Measurements from ENCODE around the gene NTHL1. TPM values are rescaled to one million over a fixed set of nuclear protein-coding genes. Genes with fewer than 3 reads are reported as not detected.

Gene NTHL1
- total and polyA plus RNA-seq, 2 experiments from 2014 or later, result 84.6 to 87.9 TPM

DNA sequence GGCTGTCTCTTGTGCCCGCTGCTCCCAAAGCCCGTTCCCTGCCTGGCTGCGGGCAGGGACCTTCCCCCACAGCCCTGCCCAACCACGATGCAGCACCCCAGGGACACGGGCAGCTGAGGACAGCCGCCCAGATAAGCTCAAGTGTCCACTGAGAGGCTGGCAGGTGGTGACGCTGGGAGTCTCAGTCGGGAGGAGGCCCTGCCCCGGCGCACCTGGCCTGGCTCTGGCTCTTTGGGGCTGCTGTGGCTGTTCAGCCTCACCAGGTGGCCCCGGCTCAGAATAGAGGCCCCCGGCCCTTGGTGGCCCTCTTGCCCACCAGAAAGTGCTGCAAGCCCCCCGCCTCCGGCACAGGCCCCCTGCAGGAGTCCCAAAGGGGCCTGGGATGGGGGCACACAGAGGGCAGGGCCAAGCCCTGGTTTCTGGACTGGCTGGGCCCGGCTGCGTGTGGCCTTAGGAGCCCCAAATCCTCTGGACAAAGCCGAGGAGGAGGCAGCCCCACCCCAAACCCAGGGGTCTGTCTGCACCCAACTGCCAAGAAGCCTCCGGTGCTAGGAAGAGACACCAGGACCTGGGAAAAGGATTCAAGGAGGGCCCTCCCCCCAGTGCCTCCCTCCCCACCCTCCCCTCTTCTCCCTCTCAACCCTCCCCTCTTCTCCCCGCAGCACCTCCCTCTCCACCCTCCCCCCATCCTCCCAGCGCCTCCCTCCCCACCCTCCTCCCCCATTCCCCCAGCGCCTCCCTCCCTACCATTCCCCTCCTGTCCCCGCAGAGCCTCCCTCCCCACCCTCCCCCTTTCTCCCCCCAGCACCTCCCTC lies 5.3 kb downstream of the NTHL1 start:
- no peaks in the 10 kb centered on the region for H3K9me3 Mint-ChIP-seq
- no peak for DNase-seq (ENCODE audit: low spot score)
- H3K9me2 ChIP-seq (ENCODE audit: insufficient read depth), result no peaks in the 10 kb centered on the region
- no peak overlapping the region for H3K4me3 Mint-ChIP-seq
- peaks cover 12% of the 10 kb centered on the region for H3K27me3 Mint-ChIP-seq (ENCODE audit: insufficient read depth, low read depth, poor library complexity)
- peaks cover 10% of the 10 kb centered on the region for H3K79me2 ChIP-seq (replicated peaks; ENCODE audit: insufficient read depth)
- H3K36me3 ChIP-seq (ENCODE audit: insufficient read depth), result no peaks in the 10 kb centered on the region
- no peaks in the 10 kb centered on the region for H3K27me3 ChIP-seq (ENCODE audit: insufficient read depth)
- no peak overlapping the region for H3K27ac ChIP-seq (ENCODE audit: low read depth)
- no peak for ATAC-seq
- H3K27ac Mint-ChIP-seq, result no peak overlapping the region
- no peak overlapping the region for H2AFZ ChIP-seq
- 0 out of 2 replicates have a peak, but pooled peaks cover 5% of the 10 kb centered on the region for H3F3A ChIP-seq (replicated peaks; ENCODE audit: low read depth)
- TF ChIP-seq, protein P1, sequence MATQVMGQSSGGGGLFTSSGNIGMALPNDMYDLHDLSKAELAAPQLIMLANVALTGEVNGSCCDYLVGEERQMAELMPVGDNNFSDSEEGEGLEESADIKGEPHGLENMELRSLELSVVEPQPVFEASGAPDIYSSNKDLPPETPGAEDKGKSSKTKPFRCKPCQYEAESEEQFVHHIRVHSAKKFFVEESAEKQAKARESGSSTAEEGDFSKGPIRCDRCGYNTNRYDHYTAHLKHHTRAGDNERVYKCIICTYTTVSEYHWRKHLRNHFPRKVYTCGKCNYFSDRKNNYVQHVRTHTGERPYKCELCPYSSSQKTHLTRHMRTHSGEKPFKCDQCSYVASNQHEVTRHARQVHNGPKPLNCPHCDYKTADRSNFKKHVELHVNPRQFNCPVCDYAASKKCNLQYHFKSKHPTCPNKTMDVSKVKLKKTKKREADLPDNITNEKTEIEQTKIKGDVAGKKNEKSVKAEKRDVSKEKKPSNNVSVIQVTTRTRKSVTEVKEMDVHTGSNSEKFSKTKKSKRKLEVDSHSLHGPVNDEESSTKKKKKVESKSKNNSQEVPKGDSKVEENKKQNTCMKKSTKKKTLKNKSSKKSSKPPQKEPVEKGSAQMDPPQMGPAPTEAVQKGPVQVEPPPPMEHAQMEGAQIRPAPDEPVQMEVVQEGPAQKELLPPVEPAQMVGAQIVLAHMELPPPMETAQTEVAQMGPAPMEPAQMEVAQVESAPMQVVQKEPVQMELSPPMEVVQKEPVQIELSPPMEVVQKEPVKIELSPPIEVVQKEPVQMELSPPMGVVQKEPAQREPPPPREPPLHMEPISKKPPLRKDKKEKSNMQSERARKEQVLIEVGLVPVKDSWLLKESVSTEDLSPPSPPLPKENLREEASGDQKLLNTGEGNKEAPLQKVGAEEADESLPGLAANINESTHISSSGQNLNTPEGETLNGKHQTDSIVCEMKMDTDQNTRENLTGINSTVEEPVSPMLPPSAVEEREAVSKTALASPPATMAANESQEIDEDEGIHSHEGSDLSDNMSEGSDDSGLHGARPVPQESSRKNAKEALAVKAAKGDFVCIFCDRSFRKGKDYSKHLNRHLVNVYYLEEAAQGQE (IDR thresholded peaks at IDR 0.05; ENCODE audit: unreplicated experiment), result no peak
- TF ChIP-seq JUNB (IDR thresholded peaks at IDR 0.05; ENCODE audit: unreplicated experiment) (no peak), CTCF (conservative IDR thresholded peaks at IDR 0.05; ENCODE audit: low read depth in 2 of 2) (no peak), EZH2 (IDR thresholded peaks at IDR 0.05; ENCODE audit: low read depth, unreplicated experiment) (no peak), ZNF331 (CRISPR knock-in tag; IDR thresholded peaks at IDR 0.05; ENCODE audit: low read depth) (no peak), POLR2AphosphoS5 (IDR thresholded peaks at IDR 0.05; ENCODE audit: low read depth) (no peak), ZNF114 (CRISPR knock-in tag; IDR thresholded peaks at IDR 0.05) (no peak), STAT1 (IDR thresholded peaks at IDR 0.05; ENCODE audit: unreplicated experiment) (no peak), CREB1 (CRISPR knock-in tag; IDR thresholded peaks at IDR 0.05; ENCODE audit: low read depth) (no peak), ZNF462 (CRISPR knock-in tag; IDR thresholded peaks at IDR 0.05) (no peak), NANOG (IDR thresholded peaks at IDR 0.05; ENCODE audit: borderline replicate concordance) (no peak)
- TF ChIP-seq, protein P2, sequence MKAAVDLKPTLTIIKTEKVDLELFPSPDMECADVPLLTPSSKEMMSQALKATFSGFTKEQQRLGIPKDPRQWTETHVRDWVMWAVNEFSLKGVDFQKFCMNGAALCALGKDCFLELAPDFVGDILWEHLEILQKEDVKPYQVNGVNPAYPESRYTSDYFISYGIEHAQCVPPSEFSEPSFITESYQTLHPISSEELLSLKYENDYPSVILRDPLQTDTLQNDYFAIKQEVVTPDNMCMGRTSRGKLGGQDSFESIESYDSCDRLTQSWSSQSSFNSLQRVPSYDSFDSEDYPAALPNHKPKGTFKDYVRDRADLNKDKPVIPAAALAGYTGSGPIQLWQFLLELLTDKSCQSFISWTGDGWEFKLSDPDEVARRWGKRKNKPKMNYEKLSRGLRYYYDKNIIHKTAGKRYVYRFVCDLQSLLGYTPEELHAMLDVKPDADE (IDR thresholded peaks at IDR 0.05), result no peak
- no peak overlapping the region for H3K4me3 ChIP-seq
- H3K4me1 ChIP-seq (ENCODE audit: insufficient read depth), result peaks cover 5% of the 10 kb centered on the region; the same call in 1 of the 2 replicates
- no peak overlapping the region for H3K4me2 ChIP-seq
- H4K20me1 ChIP-seq (replicated peaks; ENCODE audit: insufficient read depth), result peaks cover 3% of the 10 kb centered on the region; the same call in 1 of the 2 replicates
- H3K4me1 Mint-ChIP-seq, result peaks cover 11% of the 10 kb centered on the region
- no peaks in the 10 kb centered on the region for H3K36me3 Mint-ChIP-seq (ENCODE audit: low read depth)

Data from GM23338 (cell line).